ENCODE results near the gene HNRNPC.

GRCh38 chr14:21200752-21201461, 68.3 kb downstream of the HNRNPC start:
- TF ChIP-seq, protein P1, sequence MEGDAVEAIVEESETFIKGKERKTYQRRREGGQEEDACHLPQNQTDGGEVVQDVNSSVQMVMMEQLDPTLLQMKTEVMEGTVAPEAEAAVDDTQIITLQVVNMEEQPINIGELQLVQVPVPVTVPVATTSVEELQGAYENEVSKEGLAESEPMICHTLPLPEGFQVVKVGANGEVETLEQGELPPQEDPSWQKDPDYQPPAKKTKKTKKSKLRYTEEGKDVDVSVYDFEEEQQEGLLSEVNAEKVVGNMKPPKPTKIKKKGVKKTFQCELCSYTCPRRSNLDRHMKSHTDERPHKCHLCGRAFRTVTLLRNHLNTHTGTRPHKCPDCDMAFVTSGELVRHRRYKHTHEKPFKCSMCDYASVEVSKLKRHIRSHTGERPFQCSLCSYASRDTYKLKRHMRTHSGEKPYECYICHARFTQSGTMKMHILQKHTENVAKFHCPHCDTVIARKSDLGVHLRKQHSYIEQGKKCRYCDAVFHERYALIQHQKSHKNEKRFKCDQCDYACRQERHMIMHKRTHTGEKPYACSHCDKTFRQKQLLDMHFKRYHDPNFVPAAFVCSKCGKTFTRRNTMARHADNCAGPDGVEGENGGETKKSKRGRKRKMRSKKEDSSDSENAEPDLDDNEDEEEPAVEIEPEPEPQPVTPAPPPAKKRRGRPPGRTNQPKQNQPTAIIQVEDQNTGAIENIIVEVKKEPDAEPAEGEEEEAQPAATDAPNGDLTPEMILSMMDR (conservative IDR thresholded peaks at IDR 0.05 in 1 of 2, IDR thresholded peaks at IDR 0.05 in 1 of 2; ENCODE audit: low read depth in 1 of 2, low read length in 2 of 2), result no peak
- TF ChIP-seq EZH2 (IDR thresholded peaks at IDR 0.05; ENCODE audit: low read length, missing control alignments), result no peak

Measured in fibroblast of lung (primary cell).